Neural crest cell (in vitro differentiated cells): ENCODE results near the gene TUBA1C. TPM values are rescaled to one million over a fixed set of nuclear protein-coding genes. Genes with fewer than 3 reads are reported as not detected.
A peak's percentile ranks its signal among the peaks of the same experiment; 100 is the strongest.

Experiments used
- DNase-seq: peaks from one replicate; pipeline ENCODE4 v3.0.0; 2021; ENCODE audit warnings: low read depth, mixed read lengths, low spot score
- H3K27ac Mint-ChIP-seq: one replicate; pipeline ENCODE4 v1.8.0; 2021; ENCODE audit warnings: mild to moderate bottlenecking, mixed read lengths; ENCODE audit not compliant: unreplicated experiment
- H3K27me3 Mint-ChIP-seq: 2 replicates; pipeline ENCODE4 v1.8.0; 2021; ENCODE audit warnings: low read depth, mild to moderate bottlenecking, mixed read lengths
- H3K36me3 Mint-ChIP-seq: 2 replicates; pipeline ENCODE4 v1.8.0; 2021; ENCODE audit warnings: low read depth, mild to moderate bottlenecking, mixed read lengths
- H3K4me1 Mint-ChIP-seq: 2 replicates; pipeline ENCODE4 v1.8.0; 2021; ENCODE audit warnings: mixed read lengths
- H3K4me3 Mint-ChIP-seq: one replicate; pipeline ENCODE4 v1.8.0; 2021; ENCODE audit warnings: mild to moderate bottlenecking, mixed read lengths
- H3K9me3 Mint-ChIP-seq: 2 replicates; pipeline ENCODE4 v1.8.0; 2021; ENCODE audit warnings: mixed read lengths
- total RNA-seq: library from RNA; stranded (reverse); gene quantifications from 2 replicates; pipeline ENCODE4 v1.2.1, GENCODE V29; 2021
- TF ChIP-seq, protein P1 (sequence below): fragments of 200-600 bp; sonication (generic); conservative IDR thresholded peaks from 2 replicates; pipeline ENCODE4 v1.5.0; 2021; ENCODE audit warnings: antibody characterized with exemption, mild to moderate bottlenecking

TUBA1C gene
- total RNA-seq, 1 donor from 2014 or later: 203 TPM

DNA sequence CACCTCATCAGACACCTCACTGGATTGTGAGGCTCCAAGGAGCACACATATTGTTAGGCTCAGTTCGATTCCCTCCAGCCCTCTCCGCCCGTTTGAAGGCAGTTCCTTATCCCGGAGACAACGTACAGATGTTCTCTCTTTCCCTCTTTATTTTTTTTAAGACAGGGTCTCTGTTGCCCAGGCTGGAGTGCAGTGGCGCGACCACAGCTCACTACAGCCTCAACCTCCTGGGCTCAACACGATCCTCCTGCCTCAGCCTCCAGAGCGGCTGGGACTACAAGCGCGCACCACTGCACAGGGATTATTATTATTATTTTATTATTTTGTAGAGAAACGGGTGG is 57.5 kb downstream of the TUBA1C start:
- Mint-ChIP-seq H3K4me3 (peak overlapping the region; percentile 99), H3K27ac (peak overlapping the region; percentile 67), H3K36me3 (peaks cover 2% of the 10 kb centered on the region), H3K27me3 (peaks cover 14% of the 10 kb centered on the region), H3K9me3 (no peaks in the 10 kb centered on the region), H3K4me1 (peaks cover 24% of the 10 kb centered on the region)
- TF ChIP-seq, protein P1, sequence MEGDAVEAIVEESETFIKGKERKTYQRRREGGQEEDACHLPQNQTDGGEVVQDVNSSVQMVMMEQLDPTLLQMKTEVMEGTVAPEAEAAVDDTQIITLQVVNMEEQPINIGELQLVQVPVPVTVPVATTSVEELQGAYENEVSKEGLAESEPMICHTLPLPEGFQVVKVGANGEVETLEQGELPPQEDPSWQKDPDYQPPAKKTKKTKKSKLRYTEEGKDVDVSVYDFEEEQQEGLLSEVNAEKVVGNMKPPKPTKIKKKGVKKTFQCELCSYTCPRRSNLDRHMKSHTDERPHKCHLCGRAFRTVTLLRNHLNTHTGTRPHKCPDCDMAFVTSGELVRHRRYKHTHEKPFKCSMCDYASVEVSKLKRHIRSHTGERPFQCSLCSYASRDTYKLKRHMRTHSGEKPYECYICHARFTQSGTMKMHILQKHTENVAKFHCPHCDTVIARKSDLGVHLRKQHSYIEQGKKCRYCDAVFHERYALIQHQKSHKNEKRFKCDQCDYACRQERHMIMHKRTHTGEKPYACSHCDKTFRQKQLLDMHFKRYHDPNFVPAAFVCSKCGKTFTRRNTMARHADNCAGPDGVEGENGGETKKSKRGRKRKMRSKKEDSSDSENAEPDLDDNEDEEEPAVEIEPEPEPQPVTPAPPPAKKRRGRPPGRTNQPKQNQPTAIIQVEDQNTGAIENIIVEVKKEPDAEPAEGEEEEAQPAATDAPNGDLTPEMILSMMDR: no peak
- no peak for DNase-seq

DNA sequence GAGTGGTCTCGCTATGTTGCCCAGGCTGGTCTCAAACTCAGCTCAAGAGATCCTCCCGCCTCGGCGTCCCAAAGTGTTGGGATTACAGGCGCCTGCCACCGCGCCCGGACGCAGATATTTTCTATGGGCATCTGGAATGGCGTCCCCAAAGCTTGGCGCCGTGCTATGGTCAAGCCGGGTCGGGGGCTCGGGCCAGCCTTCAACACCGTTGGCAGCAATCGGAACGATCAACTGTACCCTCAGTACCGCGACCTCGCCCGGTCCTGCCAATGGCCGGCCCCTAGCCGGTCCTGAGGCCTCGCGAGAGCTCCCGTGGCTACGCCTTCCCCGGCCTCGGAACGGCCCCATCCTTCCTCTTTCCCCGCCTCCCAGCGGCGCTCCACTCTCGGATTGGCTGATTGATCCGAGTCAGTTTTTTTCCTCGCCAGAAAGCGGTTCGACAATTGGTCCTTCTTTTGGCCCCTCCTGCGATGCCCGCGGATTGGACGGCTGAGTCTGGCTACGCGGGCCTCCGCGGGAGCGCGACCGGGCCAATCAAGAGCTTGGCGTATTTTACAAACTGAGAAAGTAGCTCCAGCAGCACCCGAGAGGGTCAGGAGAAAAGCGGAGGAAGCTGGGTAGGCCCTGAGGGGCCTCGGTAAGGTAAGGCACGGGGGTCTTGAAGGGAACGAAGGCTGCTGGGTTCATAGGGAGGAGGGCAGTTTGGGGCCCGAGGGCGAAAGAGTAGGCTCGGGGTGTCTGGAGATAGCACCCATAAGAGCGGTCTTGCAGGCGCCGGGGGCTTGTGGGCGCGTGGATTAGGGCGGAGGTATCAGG is 58.0 kb downstream of the TUBA1C start, which contains the start of gene TROAP:
Gene TROAP (plus strand): TSS at position 548 of the 816 bp plus-strand sequence. CDS start 354 bp downstream, outside the sequence.
- Mint-ChIP-seq H3K36me3 (peaks cover 4% of the 10 kb centered on the region), H3K27ac (peak within 1 kb of the TSS; percentile 93), H3K4me1 (peaks cover 24% of the 10 kb centered on the region), H3K9me3 (no peaks in the 10 kb centered on the region), H3K27me3 (peaks cover 14% of the 10 kb centered on the region), H3K4me3 (peak within 1 kb of the TSS; percentile 99)
- DNase-seq: peak; percentile 97
- TF ChIP-seq, protein P1: no peak

DNA sequence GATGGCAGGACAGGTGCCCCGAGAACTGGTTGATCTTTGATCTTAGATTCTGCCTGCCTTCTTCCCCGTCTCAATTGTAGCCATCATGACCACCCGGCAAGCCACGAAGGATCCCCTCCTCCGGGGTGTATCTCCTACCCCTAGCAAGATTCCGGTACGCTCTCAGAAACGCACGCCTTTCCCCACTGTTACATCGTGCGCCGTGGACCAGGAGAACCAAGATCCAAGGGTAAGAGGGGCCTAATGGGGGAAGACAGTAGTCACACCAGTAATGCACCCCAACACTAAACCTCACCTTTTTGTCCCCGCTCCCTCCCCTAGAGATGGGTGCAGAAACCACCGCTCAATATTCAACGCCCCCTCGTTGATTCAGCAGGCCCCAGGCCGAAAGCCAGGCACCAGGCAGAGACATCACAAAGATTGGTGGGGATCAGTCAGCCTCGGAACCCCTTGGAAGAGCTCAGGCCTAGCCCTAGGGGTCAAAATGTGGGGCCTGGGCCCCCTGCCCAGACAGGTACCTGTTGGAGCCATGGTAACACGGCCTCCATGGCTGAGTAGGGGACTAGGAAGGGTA is 58.7 kb downstream of the TUBA1C start:
- peaks cover 5% of the 10 kb centered on the region for H3K36me3 Mint-ChIP-seq
- TF ChIP-seq, protein P1: no peak
- peaks cover 14% of the 10 kb centered on the region for H3K27me3 Mint-ChIP-seq
- H3K4me3 Mint-ChIP-seq: peak overlapping the region; percentile 99
- H3K4me1 Mint-ChIP-seq: peaks cover 24% of the 10 kb centered on the region
- DNase-seq: no peak
- no peaks in the 10 kb centered on the region for H3K9me3 Mint-ChIP-seq
- peak overlapping the region; percentile 93 for H3K27ac Mint-ChIP-seq

Other genes starting within 250 kb of the TUBA1C start
- gene PRKAG1, start 246.3 kb upstream of the TUBA1C start, total RNA-seq: 58.5 and 61.9 TPM in 2 replicates
- 99.8 and 107 TPM in 2 replicates for gene KMT2D, start 204.3 kb upstream of the TUBA1C start, total RNA-seq
- 1.2 and 2.1 TPM in 2 replicates for gene RHEBL1, start 195.1 kb upstream of the TUBA1C start, total RNA-seq
- 1.5 TPM in 2 replicates for gene DHH, start 170.3 kb upstream of the TUBA1C start, total RNA-seq
- gene LMBR1L, start 154.2 kb upstream of the TUBA1C start, total RNA-seq: 101 TPM in 2 replicates
- 3,094 and 3,153 TPM in 2 replicates for gene TUBA1B, start 133.7 kb upstream of the TUBA1C start, total RNA-seq
- 1,729 and 1,742 TPM in 2 replicates for gene TUBA1A, start 76.0 kb upstream of the TUBA1C start, total RNA-seq
- 0.70 and 1.3 TPM in 2 replicates for gene PRPH, start 30.1 kb downstream of the TUBA1C start, total RNA-seq
- gene TROAP, start 58.2 kb downstream of the TUBA1C start, total RNA-seq: 88.0 and 91.2 TPM in 2 replicates
- 0.63 and 0.80 TPM in 2 replicates for gene C1QL4, start 72.1 kb downstream of the TUBA1C start, total RNA-seq
- gene DNAJC22, start 81.8 kb downstream of the TUBA1C start, total RNA-seq: 0.32 and 0.35 TPM in 2 replicates
- 45.2 and 45.7 TPM in 2 replicates for gene SPATS2, start 102.4 kb downstream of the TUBA1C start, total RNA-seq